Left ventricle myocardium inferior (tissue), 1 donor: Measurements from ENCODE around the gene FOLR2. TPM values are rescaled to one million over a fixed set of nuclear protein-coding genes. Genes with fewer than 3 reads are reported as not detected.

Experiments used
- DNase-seq: peaks from one replicate; pipeline ENCODE4 v3.0.0-alpha.2; 2020
- H3K27ac ChIP-seq: fragments of 200-600 bp; replicated peaks from 2 replicates; pipeline ENCODE4 v1.8.0; 2021
- H3K27me3 ChIP-seq: fragments of 200-600 bp; 2 replicates; pipeline ENCODE4 v1.8.0; 2021; ENCODE audit warnings: low read depth
- H3K36me3 ChIP-seq: fragments of 200-600 bp; 2 replicates; pipeline ENCODE4 v1.8.0; 2021
- H3K4me1 ChIP-seq: fragments of 200-600 bp; 2 replicates; pipeline ENCODE4 v1.8.0; 2021
- H3K4me3 ChIP-seq: fragments of 200-600 bp; 2 replicates; pipeline ENCODE4 v1.8.0; 2021; ENCODE audit warnings: mild to moderate bottlenecking, moderate library complexity
- H3K9me3 ChIP-seq: fragments of 200-600 bp; replicated peaks from 2 replicates; pipeline ENCODE4 v1.8.0; 2021
- intact Hi-C: fragments of 100-400 bp; cut with micrococcal nuclease; formaldehyde crosslinking; loops from one replicate; pipeline ENCODE4 v1.11.0; 2022
- total RNA-seq: library from RNA; stranded (reverse); fragmentation: NEBNext Ultra II Directional; extraction: Animal tissue kit (Norgen Biotek cat#: 25700); gene quantifications from one replicate; pipeline ENCODE4 v1.2.1, GENCODE V29; 2021
- TF ChIP-seq, protein P1 (sequence below): fragments of 200-600 bp; IDR thresholded peaks from 2 replicates; pipeline ENCODE4 v1.8.0; 2021; ENCODE audit warnings: antibody characterized with exemption, mild to moderate bottlenecking, borderline replicate concordance
- donor health status: DM: no; HTN: yes; CAD: no; lungs with severe emphysema.

FOLR2 gene
- total RNA-seq, 1 donor from 2014 or later: 20.9 TPM

DNA sequence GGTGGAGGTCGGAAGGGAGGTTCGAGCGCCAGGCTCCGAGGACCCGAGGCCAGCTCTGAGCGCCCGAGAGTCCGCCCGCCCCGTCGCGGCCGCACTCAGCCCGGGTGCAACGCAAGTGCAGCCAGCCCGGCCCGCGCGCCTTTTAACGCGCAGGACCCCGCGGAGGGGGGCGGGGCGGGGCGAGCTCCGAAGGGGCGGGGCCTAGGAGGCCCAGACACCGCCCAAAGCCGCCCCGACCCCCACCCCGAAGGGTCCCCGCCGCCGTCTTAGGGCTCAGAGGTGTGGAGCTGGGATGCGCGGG lies 27.4 kb downstream of the FOLR2 start, which contains the start of gene PHOX2A:
Gene PHOX2A (minus strand): TSS at position 117 of the 301 bp plus-strand sequence. CDS start 172 bp downstream, outside the sequence.
- Histone ChIP-seq H3K9me3 (no peaks in the 10 kb centered on the region), H3K4me3 (peak within 1 kb of the TSS; percentile 52), H3K27me3 (peaks cover 91% of the 10 kb centered on the region), H3K4me1 (peaks cover 32% of the 10 kb centered on the region), H3K36me3 (no peaks in the 10 kb centered on the region), H3K27ac (no peak within 1 kb of the TSS)
- DNase-seq: no peak
- intact Hi-C loops: no loop called here
- TF ChIP-seq, protein P1, sequence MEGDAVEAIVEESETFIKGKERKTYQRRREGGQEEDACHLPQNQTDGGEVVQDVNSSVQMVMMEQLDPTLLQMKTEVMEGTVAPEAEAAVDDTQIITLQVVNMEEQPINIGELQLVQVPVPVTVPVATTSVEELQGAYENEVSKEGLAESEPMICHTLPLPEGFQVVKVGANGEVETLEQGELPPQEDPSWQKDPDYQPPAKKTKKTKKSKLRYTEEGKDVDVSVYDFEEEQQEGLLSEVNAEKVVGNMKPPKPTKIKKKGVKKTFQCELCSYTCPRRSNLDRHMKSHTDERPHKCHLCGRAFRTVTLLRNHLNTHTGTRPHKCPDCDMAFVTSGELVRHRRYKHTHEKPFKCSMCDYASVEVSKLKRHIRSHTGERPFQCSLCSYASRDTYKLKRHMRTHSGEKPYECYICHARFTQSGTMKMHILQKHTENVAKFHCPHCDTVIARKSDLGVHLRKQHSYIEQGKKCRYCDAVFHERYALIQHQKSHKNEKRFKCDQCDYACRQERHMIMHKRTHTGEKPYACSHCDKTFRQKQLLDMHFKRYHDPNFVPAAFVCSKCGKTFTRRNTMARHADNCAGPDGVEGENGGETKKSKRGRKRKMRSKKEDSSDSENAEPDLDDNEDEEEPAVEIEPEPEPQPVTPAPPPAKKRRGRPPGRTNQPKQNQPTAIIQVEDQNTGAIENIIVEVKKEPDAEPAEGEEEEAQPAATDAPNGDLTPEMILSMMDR: no peak

DNA sequence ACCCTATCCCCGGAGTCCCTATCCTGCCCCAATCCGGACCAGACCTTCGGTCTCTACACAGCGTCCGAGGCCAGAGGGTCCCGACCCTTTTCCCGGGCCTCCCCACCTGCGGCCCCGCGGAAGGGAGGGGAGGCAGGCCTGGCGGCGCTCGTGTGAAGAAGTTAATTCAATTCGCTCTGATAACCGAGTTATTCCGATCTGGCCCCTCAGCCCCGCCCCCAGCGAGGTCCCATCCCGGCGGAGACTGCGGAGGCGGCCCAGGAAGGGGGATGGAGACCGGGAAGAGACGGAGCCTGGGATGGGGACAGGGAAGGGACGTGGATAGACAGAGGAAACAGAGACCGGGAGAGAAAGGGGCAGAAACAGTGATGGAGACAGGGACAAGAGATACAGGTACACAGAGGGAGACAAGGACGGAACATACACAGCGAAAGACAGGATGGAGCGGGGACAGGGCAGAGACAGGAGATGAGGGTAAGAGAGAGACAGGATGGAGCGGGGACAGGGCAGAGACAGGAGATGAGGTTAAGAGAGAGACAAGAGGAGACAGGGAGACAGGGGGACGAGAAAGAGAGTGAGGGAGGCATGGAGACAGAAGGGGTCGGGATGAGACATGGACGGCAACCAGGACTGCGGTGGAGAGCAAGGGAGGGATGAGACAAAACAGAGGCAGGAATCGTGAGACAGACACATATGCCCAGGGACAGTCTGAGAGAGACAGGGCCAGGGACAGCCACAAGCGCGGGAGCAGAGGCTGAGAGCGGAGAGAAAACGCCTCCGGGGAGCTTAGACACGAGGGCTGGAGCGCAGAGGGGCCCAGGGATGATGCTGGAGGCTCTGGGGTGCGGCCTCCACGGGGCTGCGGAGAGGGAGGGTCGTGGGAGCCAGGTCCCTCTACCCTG lies 28.0 kb downstream of the FOLR2 start:
- Histone ChIP-seq H3K4me3 (peak overlapping the region; percentile 52), H3K36me3 (no peaks in the 10 kb centered on the region)
- intact Hi-C loops: no loop called here

DNA sequence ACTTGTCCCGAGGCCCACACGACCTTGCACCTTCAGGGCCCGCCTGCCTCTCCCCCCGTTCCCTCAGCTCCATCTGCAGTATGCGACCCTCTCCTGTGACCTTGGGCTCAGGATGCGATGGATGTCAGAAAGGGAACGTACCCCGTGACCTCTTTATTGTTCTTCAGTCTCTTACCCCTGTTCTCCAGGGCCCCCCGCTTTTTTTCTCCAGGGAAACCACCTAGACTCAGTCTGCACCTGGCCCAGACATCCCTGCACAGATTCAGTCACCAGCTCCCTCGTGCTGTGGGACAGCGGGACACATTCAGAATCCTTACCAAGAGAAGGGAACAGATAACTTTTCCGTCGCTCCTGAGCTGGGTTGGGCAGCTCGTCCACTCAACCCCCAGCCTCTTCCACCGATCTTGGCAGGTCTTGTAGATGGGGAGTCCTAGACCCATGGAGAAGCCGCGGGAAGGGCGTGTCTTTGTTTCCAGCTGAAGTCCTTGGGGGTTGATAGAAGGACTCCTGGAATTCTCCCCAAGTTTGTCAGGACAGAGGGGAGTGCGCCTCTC lies 28.7 kb downstream of the FOLR2 start:
- intact Hi-C loops: no loop called here
- no peak overlapping the region for H3K4me3 ChIP-seq
- H3K4me1 ChIP-seq: peaks cover 20% of the 10 kb centered on the region
- no peaks in the 10 kb centered on the region for H3K36me3 ChIP-seq
- DNase-seq: no peak
- no peaks in the 10 kb centered on the region for H3K9me3 ChIP-seq
- no peak overlapping the region for H3K27ac ChIP-seq
- H3K27me3 ChIP-seq: peaks cover 100% of the 10 kb centered on the region
- TF ChIP-seq, protein P1: no peak

More for the DNA sequence above, 28.0 kb downstream of the FOLR2 start:
- Histone ChIP-seq H3K4me1 (peaks cover 26% of the 10 kb centered on the region), H3K27ac (no peak overlapping the region), H3K9me3 (no peaks in the 10 kb centered on the region), H3K27me3 (peaks cover 97% of the 10 kb centered on the region)
- TF ChIP-seq, protein P1: no peak
- DNase-seq: no peak

DNA sequence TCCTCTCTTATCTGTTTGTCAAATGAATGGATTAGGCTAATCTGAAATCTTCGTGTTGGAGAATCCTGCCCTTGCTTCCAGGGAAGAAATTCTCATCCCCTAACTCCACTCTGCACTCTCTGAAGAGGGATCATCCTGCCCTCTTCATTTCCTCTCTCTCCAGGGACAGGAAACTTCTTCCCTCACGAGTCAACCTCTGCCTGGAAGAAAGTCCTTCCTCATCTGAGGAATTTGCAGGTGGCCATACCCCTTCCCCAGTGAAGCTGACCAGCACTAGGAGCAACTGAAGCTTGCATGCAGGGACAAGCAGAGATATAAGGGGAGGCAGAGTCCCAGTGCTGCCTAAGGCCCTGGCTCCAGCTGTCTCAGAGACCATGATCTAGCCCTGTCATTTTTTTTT lies 31.0 kb downstream of the FOLR2 start:
- TF ChIP-seq, protein P1: no peak
- Histone ChIP-seq H3K4me1 (peaks cover 10% of the 10 kb centered on the region), H3K9me3 (no peaks in the 10 kb centered on the region), H3K4me3 (no peak overlapping the region), H3K27ac (no peak overlapping the region), H3K27me3 (peaks cover 100% of the 10 kb centered on the region), H3K36me3 (no peaks in the 10 kb centered on the region)
- intact Hi-C loops: no loop called here
- no peak for DNase-seq

DNA sequence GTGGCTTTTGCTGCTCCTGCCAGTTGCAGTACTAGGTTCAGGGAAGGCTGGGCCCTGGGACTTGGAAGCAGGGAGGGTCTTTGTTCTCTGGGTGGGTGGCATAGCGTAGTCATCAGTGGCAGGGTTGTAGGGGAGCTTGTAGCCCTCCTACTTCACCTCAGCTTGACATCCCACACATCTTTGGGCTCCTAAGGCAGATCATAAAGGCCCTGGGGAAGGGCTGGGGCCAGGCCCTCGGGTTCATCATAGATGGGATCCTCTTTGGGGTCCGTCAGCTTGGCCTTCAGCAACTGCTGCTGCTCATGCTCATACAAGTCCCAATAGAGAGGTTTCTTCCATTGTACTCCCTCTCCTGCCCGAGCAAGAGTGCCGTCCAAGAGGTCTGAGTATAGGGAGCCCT lies 33.4 kb downstream of the FOLR2 start:
- Histone ChIP-seq H3K9me3 (no peaks in the 10 kb centered on the region), H3K36me3 (no peaks in the 10 kb centered on the region), H3K27me3 (peaks cover 92% of the 10 kb centered on the region), H3K4me1 (no peaks in the 10 kb centered on the region), H3K4me3 (no peak overlapping the region), H3K27ac (no peak overlapping the region)
- intact Hi-C loops: no loop called here
- no peak for DNase-seq
- TF ChIP-seq, protein P1: no peak
